Measurements from ENCODE around the gene TCF7L2.

Gene TCF7L2

GRCh38 chr10:113128450-113129070, 178.5 kb downstream of the TCF7L2 start:
- no peak for DNase-seq
- Mint-ChIP-seq H3K27me3 (peaks cover 56% of the 10 kb centered on the region), H3K4me3 (no peak overlapping the region), H3K27ac (no peak overlapping the region), H3K36me3 (ENCODE audit: low read depth) (no peaks in the 10 kb centered on the region), H3K9me3 (no peaks in the 10 kb centered on the region), H3K4me1 (ENCODE audit: low read depth) (peaks cover 5% of the 10 kb centered on the region)

- no peak overlapping the region for H3K27ac Mint-ChIP-seq
- H3K4me3 Mint-ChIP-seq: no peak overlapping the region
- no peak for DNase-seq
- H3K27me3 Mint-ChIP-seq: peaks cover 50% of the 10 kb centered on the region
- H3K9me3 Mint-ChIP-seq: no peaks in the 10 kb centered on the region
- H3K4me1 Mint-ChIP-seq (ENCODE audit: low read depth): peaks cover 5% of the 10 kb centered on the region
- no peaks in the 10 kb centered on the region for H3K36me3 Mint-ChIP-seq (ENCODE audit: low read depth)
Measured at GRCh38 chr10:113129117-113129516, 179.1 kb downstream of the TCF7L2 start.

DNA sequence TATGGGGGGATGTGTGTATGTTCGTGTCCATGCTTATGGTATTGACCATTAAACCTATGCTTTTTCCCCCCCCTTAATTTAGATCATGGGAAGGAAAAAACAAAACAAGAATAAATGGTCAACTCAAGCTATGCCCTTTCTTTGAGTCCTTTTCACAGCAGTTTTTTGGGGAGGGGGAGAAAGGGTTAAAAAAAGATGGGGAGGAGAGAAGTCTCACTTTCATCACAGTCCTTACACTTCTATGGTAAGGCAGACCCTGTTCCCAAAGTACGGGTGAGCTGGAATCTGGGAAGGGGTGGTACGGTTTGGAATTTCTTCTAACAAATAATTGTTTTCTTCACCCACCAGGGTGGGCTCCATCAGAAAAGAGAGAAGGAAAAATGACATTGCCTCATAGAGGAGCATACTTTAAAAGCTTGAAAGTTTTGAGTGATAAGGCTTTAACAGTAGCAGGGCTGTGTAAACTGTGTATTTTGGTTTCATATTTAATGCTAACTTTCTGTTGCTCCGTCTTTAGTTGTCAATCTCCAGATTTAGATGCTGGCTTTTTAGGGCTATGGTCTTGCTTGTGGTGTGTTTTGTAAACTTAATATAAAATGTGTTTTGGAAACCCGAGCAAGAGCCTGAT, 180.1 kb downstream of the TCF7L2 start:
- Mint-ChIP-seq H3K4me1 (ENCODE audit: low read depth) (peaks cover 5% of the 10 kb centered on the region), H3K9me3 (no peaks in the 10 kb centered on the region), H3K27me3 (peaks cover 43% of the 10 kb centered on the region), H3K27ac (no peak overlapping the region), H3K4me3 (no peak overlapping the region), H3K36me3 (ENCODE audit: low read depth) (no peaks in the 10 kb centered on the region)
- no peak for DNase-seq

GRCh38 chr10:113131613-113132261, 181.7 kb downstream of the TCF7L2 start:
- Mint-ChIP-seq H3K9me3 (no peaks in the 10 kb centered on the region), H3K27ac (no peak overlapping the region), H3K27me3 (peaks cover 29% of the 10 kb centered on the region), H3K4me3 (no peak overlapping the region), H3K4me1 (ENCODE audit: low read depth) (no peaks in the 10 kb centered on the region), H3K36me3 (ENCODE audit: low read depth) (no peaks in the 10 kb centered on the region)
- no peak for DNase-seq

- Mint-ChIP-seq H3K9me3 (no peaks in the 10 kb centered on the region), H3K4me3 (no peak overlapping the region), H3K36me3 (ENCODE audit: low read depth) (no peaks in the 10 kb centered on the region), H3K4me1 (ENCODE audit: low read depth) (no peaks in the 10 kb centered on the region), H3K27ac (no peak overlapping the region), H3K27me3 (peaks cover 23% of the 10 kb centered on the region)
- no peak for DNase-seq
Measured at GRCh38 chr10:113132591-113133121, 182.6 kb downstream of the TCF7L2 start.

DNA sequence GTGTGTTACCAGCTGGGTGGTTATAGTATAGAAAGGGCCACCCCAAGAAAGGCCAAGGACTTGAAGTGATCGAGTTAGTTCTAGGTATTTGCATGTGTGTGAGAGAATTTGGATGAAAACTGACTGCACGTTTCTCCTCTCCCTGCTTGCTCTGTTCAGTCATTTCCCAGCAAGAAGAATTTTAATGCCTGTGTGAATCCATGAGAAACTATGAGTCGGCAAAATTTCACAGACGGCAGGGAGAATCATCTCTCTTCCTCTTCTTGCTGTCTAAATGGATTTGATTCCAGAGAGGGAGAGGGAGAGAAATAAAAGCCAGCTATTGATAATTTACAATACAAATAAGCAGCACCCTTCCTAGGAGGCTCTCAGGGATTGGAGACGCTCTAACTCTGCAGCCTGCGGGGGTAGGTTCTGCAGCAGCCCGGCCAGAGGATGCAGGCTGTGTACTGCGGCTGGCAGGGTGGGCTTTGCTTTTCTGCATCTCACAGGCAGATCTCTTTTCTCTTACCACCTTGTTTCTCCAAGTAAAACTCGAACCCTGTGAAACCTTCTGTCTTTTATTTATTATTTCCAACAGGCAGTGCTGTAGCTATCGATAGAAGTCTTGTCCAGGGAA, 183.6 kb downstream of the TCF7L2 start:
- no peaks in the 10 kb centered on the region for H3K36me3 Mint-ChIP-seq (ENCODE audit: low read depth)
- H3K27ac Mint-ChIP-seq: no peak overlapping the region
- H3K27me3 Mint-ChIP-seq: peaks cover 14% of the 10 kb centered on the region
- DNase-seq: no peak
- H3K9me3 Mint-ChIP-seq: no peaks in the 10 kb centered on the region
- H3K4me1 Mint-ChIP-seq (ENCODE audit: low read depth): no peaks in the 10 kb centered on the region
- no peak overlapping the region for H3K4me3 Mint-ChIP-seq

DNA sequence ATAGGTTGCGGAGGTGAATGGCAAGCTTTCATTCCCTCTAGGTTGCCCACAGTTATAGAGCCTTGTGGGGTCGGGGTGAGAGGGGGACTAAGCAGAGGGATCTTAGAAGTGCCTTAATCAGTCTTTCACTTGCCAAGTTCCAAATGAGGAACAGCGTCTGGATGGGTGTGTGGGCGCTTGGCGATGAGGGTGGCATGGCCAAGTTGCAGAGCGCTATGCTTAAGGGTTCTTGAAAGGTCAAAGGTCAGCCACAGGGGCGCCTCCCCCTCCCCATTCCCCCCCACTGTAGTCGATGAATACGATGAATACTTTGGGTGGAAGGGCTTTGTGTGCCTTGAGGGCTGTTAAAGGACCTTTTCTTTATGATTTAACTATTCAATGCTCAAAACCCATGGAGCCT, 185.0 kb downstream of the TCF7L2 start:
- H3K4me3 Mint-ChIP-seq: no peak overlapping the region
- no peak overlapping the region for H3K27ac Mint-ChIP-seq
- no peak for DNase-seq
- peaks cover 4% of the 10 kb centered on the region for H3K27me3 Mint-ChIP-seq
- H3K9me3 Mint-ChIP-seq: no peaks in the 10 kb centered on the region
- no peaks in the 10 kb centered on the region for H3K36me3 Mint-ChIP-seq (ENCODE audit: low read depth)
- no peaks in the 10 kb centered on the region for H3K4me1 Mint-ChIP-seq (ENCODE audit: low read depth)

DNA sequence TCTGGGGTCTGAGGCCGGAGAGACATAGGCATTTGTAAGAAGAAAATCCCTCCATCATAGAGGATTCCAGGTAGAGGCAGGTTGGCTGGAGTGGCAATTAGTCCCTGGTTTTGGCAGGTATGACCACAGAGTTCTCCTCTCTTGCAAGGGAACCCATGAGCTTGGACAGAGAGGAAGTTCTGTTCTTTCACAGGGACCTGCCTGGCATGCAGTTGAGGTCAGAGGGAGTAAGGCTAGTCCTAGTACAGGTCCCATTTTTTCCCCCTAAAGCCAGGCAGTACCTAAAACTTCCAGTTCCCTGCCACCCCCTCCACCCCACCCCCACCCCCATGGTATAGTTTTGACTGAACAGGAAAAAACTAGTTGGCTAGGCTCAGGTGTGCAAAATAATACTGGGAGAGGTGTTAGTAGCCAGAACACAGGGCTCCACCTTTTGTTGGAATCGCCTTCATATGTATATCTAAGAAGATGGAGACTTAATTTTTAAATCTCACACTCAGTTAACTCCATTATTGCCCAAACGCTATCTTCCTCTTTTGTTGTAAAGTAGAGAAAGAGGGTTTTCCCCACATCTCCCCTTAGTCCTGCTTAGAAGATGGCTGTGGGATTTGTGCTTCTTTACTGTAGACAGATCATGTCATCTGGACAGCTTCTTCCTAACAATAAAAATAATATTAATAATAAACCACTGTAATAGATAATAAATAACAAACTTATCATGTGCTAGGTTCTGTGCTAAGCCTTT, 188.1 kb downstream of the TCF7L2 start:
- no peak overlapping the region for H3K4me3 Mint-ChIP-seq
- no peaks in the 10 kb centered on the region for H3K9me3 Mint-ChIP-seq
- H3K27me3 Mint-ChIP-seq: no peaks in the 10 kb centered on the region
- H3K27ac Mint-ChIP-seq: no peak overlapping the region
- no peaks in the 10 kb centered on the region for H3K36me3 Mint-ChIP-seq (ENCODE audit: low read depth)
- no peaks in the 10 kb centered on the region for H3K4me1 Mint-ChIP-seq (ENCODE audit: low read depth)
- DNase-seq: no peak

DNA sequence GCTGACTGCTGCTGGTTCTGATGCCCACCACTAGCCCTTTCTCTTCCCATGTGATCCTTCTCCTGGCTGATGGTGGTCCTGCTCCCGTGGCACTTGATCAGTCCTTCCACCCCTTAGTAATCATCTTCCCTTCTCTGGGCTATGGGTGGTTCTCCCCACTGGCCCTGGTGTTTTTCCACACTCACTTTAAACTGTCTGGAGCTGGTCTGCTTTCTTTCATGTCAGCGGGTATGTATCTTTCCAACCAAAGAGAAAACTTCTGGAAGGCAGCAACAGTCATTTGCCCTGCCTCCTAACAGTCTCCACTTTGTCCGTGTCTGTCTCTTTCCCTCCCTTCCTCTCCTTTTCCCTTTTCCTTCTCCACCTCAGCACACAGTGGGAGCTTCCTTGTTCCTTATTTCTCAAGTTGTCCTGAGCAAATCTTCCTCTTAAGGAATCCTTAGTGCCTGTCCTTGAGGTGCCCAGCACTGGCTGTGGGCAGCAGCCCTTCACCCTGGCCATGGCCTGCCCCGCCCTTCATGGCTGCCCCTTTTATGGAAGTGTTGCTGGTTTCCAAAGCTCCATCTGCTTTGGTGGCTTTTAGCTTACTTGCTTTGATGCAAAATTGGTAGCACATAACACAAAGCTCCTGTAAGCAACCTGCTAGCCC, 189.0 kb downstream of the TCF7L2 start:
- Mint-ChIP-seq H3K4me1 (ENCODE audit: low read depth) (no peaks in the 10 kb centered on the region), H3K4me3 (no peak overlapping the region), H3K9me3 (no peaks in the 10 kb centered on the region), H3K27ac (no peak overlapping the region), H3K27me3 (no peaks in the 10 kb centered on the region), H3K36me3 (ENCODE audit: low read depth) (no peaks in the 10 kb centered on the region)
- no peak for DNase-seq

DNA sequence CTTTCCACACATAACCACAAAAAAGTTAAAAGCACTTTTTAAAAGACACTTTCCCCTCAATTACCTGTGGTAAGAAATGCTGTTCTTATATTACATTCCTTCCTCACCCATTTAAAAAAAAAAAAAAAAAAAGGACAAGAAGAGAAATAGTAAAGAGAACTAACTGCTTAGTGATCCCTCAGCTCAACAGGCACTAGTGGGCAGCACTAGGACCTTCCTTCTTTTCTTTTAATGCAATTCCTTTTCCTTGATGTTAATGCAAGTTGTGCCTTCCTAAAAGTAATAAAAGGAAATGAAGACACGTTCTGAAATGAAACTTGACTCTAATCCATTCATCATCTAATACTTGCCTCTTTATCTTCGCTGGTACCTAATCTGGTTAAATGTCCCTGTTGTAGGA, 189.7 kb downstream of the TCF7L2 start:
- Mint-ChIP-seq H3K36me3 (ENCODE audit: low read depth) (no peaks in the 10 kb centered on the region), H3K4me3 (no peak overlapping the region), H3K4me1 (ENCODE audit: low read depth) (no peaks in the 10 kb centered on the region), H3K9me3 (no peaks in the 10 kb centered on the region), H3K27me3 (no peaks in the 10 kb centered on the region), H3K27ac (no peak overlapping the region)
- no peak for DNase-seq

DNA sequence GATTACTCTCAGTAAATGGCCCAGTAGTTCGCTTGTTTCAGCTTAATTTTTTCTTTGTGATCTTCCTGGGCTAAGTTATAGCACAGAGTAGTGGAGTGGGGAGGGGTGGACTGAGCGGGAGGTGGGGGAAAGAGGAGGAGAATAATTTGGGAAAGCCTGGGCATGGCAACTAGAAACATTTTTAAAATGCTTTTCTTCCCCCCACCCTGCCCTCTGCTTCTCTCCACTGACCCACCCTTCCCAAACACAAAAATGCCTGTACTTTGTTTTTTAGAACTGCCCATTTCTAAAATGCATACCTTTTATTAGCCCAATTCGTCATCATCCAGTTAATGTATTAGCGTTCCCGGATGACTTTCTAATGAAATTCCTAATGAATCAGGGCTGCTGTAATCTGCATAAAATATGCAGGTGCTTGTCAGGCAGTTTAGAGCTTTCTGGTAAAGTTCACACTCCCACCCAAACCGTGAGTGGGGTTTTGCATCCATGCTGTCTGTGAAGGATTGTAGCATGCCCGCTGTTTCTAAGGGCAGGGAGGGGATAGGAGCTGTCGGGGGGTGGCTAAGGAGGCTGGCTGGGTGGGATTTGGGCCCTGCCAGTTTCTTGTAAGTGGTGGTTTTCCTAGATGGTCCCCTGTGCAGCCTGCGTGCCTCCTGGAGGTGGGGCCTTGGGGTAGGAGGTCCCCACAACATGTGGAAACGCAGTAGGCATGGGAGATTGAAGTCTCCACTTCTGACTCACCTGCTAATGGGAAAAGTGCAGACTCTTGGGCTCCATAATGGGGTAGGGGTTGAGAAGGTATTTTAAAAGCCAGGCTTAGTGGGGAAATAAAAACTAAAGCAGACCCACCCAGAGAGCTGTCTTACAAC, 190.3 kb downstream of the TCF7L2 start:
- no peaks in the 10 kb centered on the region for H3K36me3 Mint-ChIP-seq (ENCODE audit: low read depth)
- H3K4me3 Mint-ChIP-seq: no peak overlapping the region
- no peaks in the 10 kb centered on the region for H3K27me3 Mint-ChIP-seq
- H3K9me3 Mint-ChIP-seq: no peaks in the 10 kb centered on the region
- no peaks in the 10 kb centered on the region for H3K4me1 Mint-ChIP-seq (ENCODE audit: low read depth)
- no peak overlapping the region for H3K27ac Mint-ChIP-seq
- no peak for DNase-seq

GRCh38 chr10:113142601-113143362, 192.7 kb downstream of the TCF7L2 start:
- no peak overlapping the region for H3K4me3 Mint-ChIP-seq
- DNase-seq: no peak
- no peak overlapping the region for H3K27ac Mint-ChIP-seq
- no peaks in the 10 kb centered on the region for H3K27me3 Mint-ChIP-seq
- no peaks in the 10 kb centered on the region for H3K9me3 Mint-ChIP-seq
- no peaks in the 10 kb centered on the region for H3K4me1 Mint-ChIP-seq (ENCODE audit: low read depth)
- H3K36me3 Mint-ChIP-seq (ENCODE audit: low read depth): peaks cover 1% of the 10 kb centered on the region

GRCh38 chr10:113144576-113144975, 194.5 kb downstream of the TCF7L2 start:
- H3K27ac Mint-ChIP-seq: no peak overlapping the region
- H3K4me3 Mint-ChIP-seq: no peak overlapping the region
- H3K9me3 Mint-ChIP-seq: no peaks in the 10 kb centered on the region
- no peaks in the 10 kb centered on the region for H3K4me1 Mint-ChIP-seq (ENCODE audit: low read depth)
- H3K36me3 Mint-ChIP-seq (ENCODE audit: low read depth): peaks cover 1% of the 10 kb centered on the region
- DNase-seq: no peak
- H3K27me3 Mint-ChIP-seq: no peaks in the 10 kb centered on the region
